ENCODE results near the gene MAP3K7.
A peak's percentile ranks its signal among the peaks of the same experiment; 100 is the strongest.

Gene MAP3K7

DNA sequence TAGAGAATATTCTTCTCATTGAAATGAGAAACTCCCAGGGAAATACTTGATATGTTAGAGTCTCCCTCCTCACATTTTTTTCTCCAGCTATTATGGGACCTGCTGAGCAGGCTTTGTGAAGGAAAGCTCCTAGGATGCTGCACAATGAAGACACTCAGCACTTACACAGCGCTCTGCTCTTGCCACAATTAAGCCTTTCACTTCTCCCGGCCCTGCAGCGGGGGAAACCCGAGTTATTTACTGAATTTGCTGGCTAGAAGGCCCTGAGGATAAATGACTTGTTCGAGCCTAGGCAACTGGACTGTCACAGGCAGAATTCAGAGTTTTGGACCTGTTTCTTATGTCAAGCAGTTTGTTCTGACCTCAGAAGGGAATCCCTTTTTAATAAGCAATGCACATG lies 102.0 kb downstream of the MAP3K7 start:
- peak in 53 of 56 donors; percentile 14 to 81 (median 59) for DNase-seq

DNA sequence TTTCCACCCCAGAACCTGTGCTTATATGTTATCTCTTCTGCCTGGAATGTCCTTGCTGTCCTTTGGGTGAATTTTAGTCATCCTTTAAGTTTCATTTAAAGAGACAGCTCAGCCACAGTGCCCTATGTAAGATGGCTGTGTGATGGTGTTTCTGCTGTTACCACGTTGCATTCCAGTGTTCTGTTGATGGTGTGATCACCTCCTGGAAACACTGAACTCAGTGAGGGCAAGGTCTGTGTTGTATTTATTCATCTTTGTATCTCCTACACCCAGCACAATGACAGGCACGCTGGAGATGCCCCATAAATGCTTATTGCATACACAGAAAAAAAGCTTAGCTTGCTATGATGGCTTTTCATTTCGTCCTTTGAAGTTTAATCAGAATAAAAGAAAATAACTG lies 102.5 kb downstream of the MAP3K7 start:
- no peak for DNase-seq

GRCh38 chr6:90483956-90484355 lies 102.9 kb downstream of the MAP3K7 start:
- no peak for DNase-seq

DNA sequence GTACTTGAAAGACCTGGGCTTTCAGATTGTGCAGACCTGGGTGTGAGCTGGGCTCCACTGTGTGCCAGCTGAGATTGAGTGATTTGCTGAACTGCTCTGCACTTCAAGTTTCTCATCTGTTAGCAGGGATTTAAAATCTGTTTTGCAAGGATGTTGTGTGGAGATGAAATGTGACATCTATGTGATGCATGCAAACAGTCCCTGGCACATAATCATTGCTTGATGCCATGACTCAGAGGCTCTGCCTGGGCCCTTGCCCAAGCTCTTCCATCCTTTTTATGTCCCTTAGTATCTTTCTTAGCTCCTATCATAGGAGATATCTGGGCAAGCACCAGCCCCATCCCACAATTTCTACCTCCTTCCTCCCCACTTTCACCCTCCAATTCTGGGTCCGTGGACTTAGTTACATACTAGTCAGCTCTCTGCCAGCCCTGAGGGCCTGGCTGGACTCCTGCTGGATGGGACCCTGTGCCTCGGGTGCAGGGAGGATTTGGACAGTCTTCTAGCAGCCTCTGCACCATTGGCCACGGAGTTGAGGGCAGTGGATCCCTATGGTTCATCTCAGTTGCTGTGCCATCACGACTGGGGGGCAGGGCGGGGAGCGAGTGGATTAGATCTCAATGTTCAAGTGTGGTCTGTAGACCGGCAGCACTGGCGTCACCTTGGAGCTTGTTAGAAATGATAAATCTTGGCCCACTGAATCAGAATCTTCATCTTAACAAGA lies 103.6 kb downstream of the MAP3K7 start:
- DNase-seq: peak in 1 of 56 donors; percentile 30

DNA sequence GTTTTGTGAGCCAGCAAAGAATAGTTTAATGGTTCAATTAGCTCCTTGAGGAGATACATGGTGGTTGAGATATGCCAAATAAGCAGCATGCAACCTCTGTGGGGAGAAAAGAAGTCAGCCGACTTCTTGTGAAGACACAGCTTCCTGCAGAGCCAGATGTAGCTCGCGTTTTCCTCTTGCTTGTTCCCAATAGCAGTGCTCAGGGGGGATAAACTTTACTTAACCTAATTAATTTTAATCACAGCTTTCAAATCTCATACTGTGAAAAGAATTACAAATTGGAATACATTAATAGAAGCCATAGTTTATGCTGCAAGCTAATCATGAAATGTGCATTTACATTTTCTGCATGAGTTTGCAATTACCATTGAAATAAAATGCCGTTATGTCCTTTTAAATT lies 106.2 kb downstream of the MAP3K7 start:
- DNase-seq: no peak

DNA sequence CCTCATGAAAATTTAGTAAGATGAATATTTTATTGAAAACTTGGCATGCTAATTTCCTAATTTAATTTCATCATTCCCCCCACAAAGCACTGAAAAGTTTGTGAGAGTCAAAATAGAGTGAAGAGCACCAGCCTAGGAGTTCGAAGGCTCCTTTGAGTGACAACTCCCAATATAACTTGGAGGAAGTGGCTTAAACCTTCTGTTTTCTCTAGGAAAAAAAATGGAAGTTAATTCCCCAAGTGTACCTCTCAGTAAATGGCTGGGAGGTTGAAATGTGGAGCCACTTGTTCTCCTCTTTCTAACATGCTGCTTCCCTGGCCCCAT lies 107.3 kb downstream of the MAP3K7 start:
- DNase-seq: no peak

DNA sequence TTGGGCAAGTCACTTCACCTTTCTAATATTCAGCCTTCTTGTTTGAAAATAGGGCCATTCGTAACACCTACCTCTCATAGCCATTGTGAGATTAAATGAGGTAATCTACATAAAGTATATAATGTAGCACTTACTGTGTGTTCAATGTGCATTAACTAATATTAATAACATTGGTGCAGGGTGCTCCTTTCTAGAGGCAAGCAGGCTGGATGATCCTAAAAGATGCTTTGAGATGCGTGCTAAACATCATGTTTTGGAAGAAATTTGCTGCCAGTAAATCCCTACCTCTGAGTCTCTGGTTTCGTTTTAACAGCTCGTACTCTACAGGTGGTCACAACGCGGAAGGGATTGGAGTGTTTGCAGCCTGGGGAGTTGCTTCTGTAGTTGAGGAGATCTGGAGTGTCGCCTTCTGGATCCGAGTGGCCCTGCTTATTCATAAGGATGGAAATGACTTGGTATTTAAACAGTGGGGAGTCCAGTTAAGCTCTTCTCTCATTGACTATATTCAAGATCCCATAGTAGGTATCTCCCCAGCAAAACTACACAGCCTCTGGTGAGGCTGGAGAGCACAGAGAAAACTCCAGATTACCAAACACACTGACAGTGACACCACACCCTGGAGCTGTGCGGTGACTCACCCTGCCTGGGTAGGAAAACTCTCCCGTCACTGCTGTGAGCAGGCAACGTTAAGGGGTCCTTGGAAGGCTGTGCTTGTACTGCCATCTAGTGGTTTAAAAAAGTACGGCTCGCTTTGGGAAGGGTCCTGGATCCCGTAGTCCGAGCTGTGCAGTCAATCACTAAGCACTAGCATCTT lies 107.9 kb downstream of the MAP3K7 start:
- peak in 54 of 56 donors; percentile 32 to 92 (median 77) for DNase-seq

- no peak for DNase-seq
These were observed 108.6 kb downstream of the MAP3K7 start for GRCh38 chr6:90478278-90478677.

GRCh38 chr6:90477366-90477765 lies 109.5 kb downstream of the MAP3K7 start:
- no peak for DNase-seq

GRCh38 chr6:90472716-90473115 lies 114.2 kb downstream of the MAP3K7 start:
- no peak for DNase-seq

DNA sequence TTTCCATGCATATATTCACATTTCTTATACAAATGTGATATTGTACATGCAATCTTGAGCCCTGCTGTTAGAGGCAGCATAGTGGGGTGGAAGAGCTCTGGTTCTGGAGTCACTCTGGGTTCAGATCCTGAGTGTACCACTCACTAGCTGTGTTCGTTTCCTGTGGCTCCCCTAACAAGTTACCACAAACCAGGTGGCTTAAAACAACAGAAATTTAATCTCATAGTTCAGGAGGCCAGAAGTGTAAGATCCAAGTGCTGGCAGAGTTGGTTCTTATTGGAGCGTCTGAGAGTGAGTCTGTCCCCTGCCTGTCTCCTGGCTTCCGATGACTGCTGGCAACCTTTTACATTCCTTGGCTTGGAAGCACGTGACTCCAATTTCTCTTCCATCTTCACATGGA lies 115.6 kb downstream of the MAP3K7 start:
- DNase-seq: no peak

- DNase-seq: no peak
These were observed 117.0 kb downstream of the MAP3K7 start for GRCh38 chr6:90469906-90470305.

DNA sequence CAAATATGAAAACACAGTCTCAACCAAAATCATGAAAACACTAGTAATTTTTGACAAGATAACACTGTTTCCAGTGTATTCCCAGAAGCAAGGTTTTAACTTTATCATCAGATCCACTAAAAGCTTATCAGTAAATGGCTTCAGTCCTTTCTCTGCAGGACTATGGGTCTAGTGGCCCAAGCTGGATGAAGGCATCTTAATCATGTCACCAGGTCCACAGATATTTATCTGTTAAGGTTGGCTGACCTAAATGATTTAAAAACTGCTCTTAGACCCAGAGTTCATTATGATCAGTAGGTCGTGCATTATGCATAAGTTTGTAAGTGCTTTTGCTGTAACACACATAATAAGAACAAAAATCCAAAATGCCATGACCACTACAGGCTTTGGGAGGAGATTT lies 118.0 kb downstream of the MAP3K7 start:
- DNase-seq: no peak

DNA sequence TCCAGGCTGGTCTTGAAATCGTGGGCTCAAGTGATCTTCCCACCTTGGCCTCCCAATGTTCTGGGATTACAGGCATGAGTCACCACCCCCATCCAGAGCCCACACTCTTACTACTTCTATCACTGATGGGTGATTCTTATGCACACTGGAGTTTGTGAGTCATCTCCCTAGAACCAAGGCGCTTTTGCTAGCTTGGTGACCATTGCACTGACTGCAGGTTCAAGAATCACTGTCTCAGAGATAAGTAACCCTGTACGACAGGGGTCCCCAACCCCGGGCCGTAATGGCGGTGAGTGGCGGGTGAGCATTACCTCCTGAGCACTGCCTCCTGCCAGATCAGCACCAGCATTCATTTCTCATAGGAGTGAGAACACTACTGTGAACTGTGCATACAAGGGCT lies 118.8 kb downstream of the MAP3K7 start:
- peak in 2 of 56 donors; percentile 6 to 18 for DNase-seq

DNA sequence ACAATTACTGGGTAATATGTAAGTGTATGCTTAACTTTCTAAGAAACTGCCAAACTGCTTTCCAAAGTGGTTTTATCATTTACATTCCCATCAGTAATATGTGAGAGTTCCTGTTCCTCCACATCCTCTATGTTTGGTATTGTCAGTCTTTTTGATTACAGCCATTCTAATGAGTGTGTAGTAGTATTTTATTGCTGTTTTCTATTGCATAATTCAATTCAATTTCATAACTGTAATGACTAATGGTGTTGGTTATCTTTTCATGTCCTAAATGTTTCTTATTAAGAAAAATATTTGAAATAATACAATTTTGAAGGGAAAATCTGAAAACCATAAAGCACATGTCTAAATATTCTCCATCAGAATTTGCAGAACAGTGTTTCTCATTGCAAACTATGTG lies 119.3 kb downstream of the MAP3K7 start:
- DNase-seq: no peak

- DNase-seq: peak in 9 of 56 donors; percentile 8 to 41 (median 14)
These were observed 120.5 kb downstream of the MAP3K7 start for GRCh38 chr6:90466154-90466940.

- DNase-seq: no peak
These were observed 121.2 kb downstream of the MAP3K7 start for GRCh38 chr6:90465686-90466085.

- DNase-seq: no peak
These were observed 122.4 kb downstream of the MAP3K7 start for GRCh38 chr6:90464507-90464906.

DNA sequence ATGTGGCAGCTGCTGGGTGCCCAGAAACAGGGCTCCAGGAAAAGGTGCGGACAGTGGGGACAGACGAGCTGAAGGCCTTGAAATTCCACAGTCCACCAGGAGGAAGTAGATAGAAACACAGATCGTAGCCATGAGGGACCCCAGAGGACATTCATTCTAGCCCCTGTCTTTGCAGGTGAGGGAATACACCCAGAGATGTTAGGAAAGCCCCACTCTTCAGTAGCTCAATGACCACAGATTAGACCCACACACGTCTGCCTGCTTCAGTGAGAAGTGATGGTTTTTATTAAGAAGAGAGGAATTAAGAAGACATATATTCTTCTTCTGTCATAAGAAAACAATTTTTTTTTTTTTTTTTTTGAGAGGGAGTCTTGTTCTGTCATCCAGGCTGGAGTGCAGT lies 123.0 kb downstream of the MAP3K7 start:
- no peak for DNase-seq

Measured in nucleus accumbens (tissue), 56 donors.